Liver (tissue), 9 donors: Measurements from ENCODE around the gene ANKRD36. TPM values are rescaled to one million over a fixed set of nuclear protein-coding genes. Genes with fewer than 3 reads are reported as not detected.
"Not testable (repeated sequence)": the region's sequence is repeated elsewhere in the genome, so short reads cannot be mapped to it uniquely, and the experiment has no call there.

Experiments
- DNase-seq: peaks from one replicate; pipeline ENCODE4 v3.0.0-alpha.2; 2017; ENCODE audit warnings: low spot score
- H3K27ac ChIP-seq, 2 donors: one replicate each; pipeline ENCODE4 v1.7.0; 2013; ENCODE audit warnings: inconsistent platforms in 2 of 2, low read length in 2 of 2, control low read depth in 1 of 2, low read depth in 1 of 2, mild to moderate bottlenecking in 1 of 2
- H3K27me3 ChIP-seq, 4 donors: one replicate each; pipeline versions ENCODE4 v1.6.1 to v1.7.0; 2013; ENCODE audit warnings: low read length in 3 of 4, inconsistent platforms in 1 of 4, mild to moderate bottlenecking in 1 of 4, moderate library complexity in 1 of 4; ENCODE audit not compliant: control insufficient read depth in 4 of 4, insufficient read depth in 4 of 4
- H3K36me3 ChIP-seq, 4 donors: one replicate each; pipeline versions ENCODE4 v1.6.1 to v1.7.0; 2013; ENCODE audit warnings: low read length in 3 of 4, mild to moderate bottlenecking in 3 of 4, low read depth in 1 of 4, moderate library complexity in 1 of 4; ENCODE audit not compliant: control insufficient read depth in 4 of 4, insufficient read depth in 3 of 4
- H3K4me1 ChIP-seq, 4 donors: one replicate each; pipeline versions ENCODE4 v1.6.1 to v1.7.0; 2013; ENCODE audit warnings: low read length in 3 of 4, mild to moderate bottlenecking in 3 of 4, moderate library complexity in 1 of 4; ENCODE audit not compliant: control insufficient read depth in 4 of 4, insufficient read depth in 4 of 4
- H3K4me3 ChIP-seq, 3 donors: one replicate each; pipeline versions ENCODE4 v1.6.1 to v1.7.0; 2013; ENCODE audit warnings: low read length in 3 of 3, control low read depth in 1 of 3, low read depth in 1 of 3, mild to moderate bottlenecking in 1 of 3
- H3K9ac ChIP-seq, 2 donors: one replicate each; pipeline ENCODE4 v1.7.0; 2013; ENCODE audit warnings: low read length in 2 of 2, mild to moderate bottlenecking in 2 of 2, moderate library complexity in 2 of 2, control low read depth in 1 of 2, low read depth in 1 of 2
- H3K9me3 ChIP-seq, 4 donors: one replicate each; pipeline versions ENCODE4 v1.6.1 to v1.7.0; 2013; ENCODE audit warnings: low read length in 3 of 4; ENCODE audit not compliant: control insufficient read depth in 4 of 4
- WGBS: extraction: QIAGEN DNeasy Blood & Tissue Kit; methylation state at CpG from one replicate; pipeline ENCODE4 v1.1.7; 2013; 5-methylcytosine and 5-hydroxymethylcytosine counted together
- polyA plus RNA-seq, 2 donors: library from polyadenylated mRNA; stranded (reverse) in 1 of 2; unstranded in 1 of 2; fragments of 200-250 nt in 1 of 2; fragments of >200 nt in 1 of 2; fragmentation: Nextera tagmentation in 1 of 2; extraction: Ambion mirVana in 1 of 2; gene quantifications; one replicate each; pipeline versions ENCODE4 v1.2.1 to v1.2.3, GENCODE V29; 2013 to 2015
- total RNA-seq, 2 donors: library from RNA; depleted of rRNA; stranded (reverse); fragments of >200 nt; gene quantifications; one replicate each; pipeline ENCODE4 v1.2.3, GENCODE V29; 2014
- donor health status: healthy.
- donor health status: healthy.
- donor health status: healthy.
- donor health status: healthy.
- donor health status: healthy.

Gene ANKRD36
- total and polyA plus RNA-seq, 4 donors = 0.38 to 8.5 (median 4.0) TPM

GRCh38 chr2:97080855-97081254, 32.1 kb upstream of the ANKRD36 start:
- H3K27me3 ChIP-seq, H3K9ac ChIP-seq, H3K4me3 ChIP-seq, H3K9me3 ChIP-seq, DNase-seq, H3K36me3 ChIP-seq, H3K4me1 ChIP-seq, H3K27ac ChIP-seq: not testable (repeated sequence)
- WGBS = 93% methylated on average over 8 of the region's 10 CpGs

GRCh38 chr2:97082206-97082605, 30.7 kb upstream of the ANKRD36 start:
- not testable (repeated sequence) for H3K36me3 ChIP-seq, H3K9ac ChIP-seq, DNase-seq, H3K27ac ChIP-seq, H3K4me1 ChIP-seq, H3K27me3 ChIP-seq, H3K9me3 ChIP-seq, H3K4me3 ChIP-seq
- WGBS = 66% methylated on average over 4 of the region's 9 CpGs

- not testable (repeated sequence) for H3K27me3 ChIP-seq
Observed at GRCh38 chr2:97083516-97083915, 29.4 kb upstream of the ANKRD36 start.

GRCh38 chr2:97085093-97085492, 27.9 kb upstream of the ANKRD36 start:
- 97% methylated on average over 2 of the region's 7 CpGs for WGBS
- not testable (repeated sequence) for H3K9me3 ChIP-seq, H3K27me3 ChIP-seq, H3K27ac ChIP-seq, H3K4me3 ChIP-seq, H3K36me3 ChIP-seq, DNase-seq, H3K4me1 ChIP-seq, H3K9ac ChIP-seq

More at GRCh38 chr2:97083516-97083915, 29.4 kb upstream of the ANKRD36 start:
- 94% methylated on average over 7 of the region's 7 CpGs for WGBS
- H3K9me3 ChIP-seq, H3K36me3 ChIP-seq, H3K9ac ChIP-seq, H3K27ac ChIP-seq, DNase-seq, H3K4me1 ChIP-seq, H3K4me3 ChIP-seq: not testable (repeated sequence)

- not testable (repeated sequence) for H3K9ac ChIP-seq, H3K27ac ChIP-seq, H3K4me1 ChIP-seq, H3K36me3 ChIP-seq, DNase-seq, H3K27me3 ChIP-seq, H3K4me3 ChIP-seq, H3K9me3 ChIP-seq
- 95% methylated on average over 1 of the region's 1 CpG for WGBS
Observed at GRCh38 chr2:97088706-97089105, 24.2 kb upstream of the ANKRD36 start.

GRCh38 chr2:97092946-97093345, 20.0 kb upstream of the ANKRD36 start:
- not testable (repeated sequence) for H3K9ac ChIP-seq, H3K27ac ChIP-seq, H3K36me3 ChIP-seq, H3K9me3 ChIP-seq, H3K27me3 ChIP-seq, H3K4me1 ChIP-seq, DNase-seq, H3K4me3 ChIP-seq
- WGBS = 98% methylated on average over 2 of the region's 2 CpGs

GRCh38 chr2:97093983-97094771, 18.8 kb upstream of the ANKRD36 start:
- not testable (repeated sequence) for H3K9me3 ChIP-seq, H3K4me1 ChIP-seq, H3K36me3 ChIP-seq, H3K4me3 ChIP-seq, H3K27ac ChIP-seq, DNase-seq, H3K27me3 ChIP-seq, H3K9ac ChIP-seq
- WGBS = 93% methylated on average over 4 of the region's 33 CpGs

- H3K9me3 ChIP-seq, H3K27ac ChIP-seq, H3K27me3 ChIP-seq, H3K4me3 ChIP-seq, H3K36me3 ChIP-seq, H3K4me1 ChIP-seq, H3K9ac ChIP-seq: not testable (repeated sequence)
- DNase-seq = peak; percentile 76
- 15% methylated on average over 43 of the region's 48 CpGs for WGBS
Observed at GRCh38 chr2:97094772-97095611, 18.0 kb upstream of the ANKRD36 start, which contains the start of gene FAHD2B. Gene FAHD2B (minus strand): TSS chr2:97094882. CDS start chr2:97091706, 3,176 bp downstream.
